Activated CD4-positive, CD25-positive, alpha-beta regulatory T cell treated with anti-CD3 and anti-CD28 coated beads, Interleukin-2, amount 50 U/mL, for 16 hours (primary cell): ENCODE results near the gene MARCHF4.
"Not testable (repeated sequence)": the region's sequence is repeated elsewhere in the genome, so short reads cannot be mapped to it uniquely, and the experiment has no call there.

ENCODE experiments used
- DNase-seq: peaks from one replicate; pipeline ENCODE4 v3.0.0-alpha.2; 2020; ENCODE audit warnings: low read depth, low spot score

The MARCHF4 gene

GRCh38 chr2:216392018-216392562 lies 19.8 kb upstream of the MARCHF4 start:
- no peak for DNase-seq

- no peak for DNase-seq
These were observed 19.1 kb upstream of the MARCHF4 start for GRCh38 chr2:216391401-216391800.

GRCh38 chr2:216389570-216389969 lies 17.3 kb upstream of the MARCHF4 start:
- no peak for DNase-seq

- DNase-seq = no peak
These were observed 16.0 kb upstream of the MARCHF4 start for GRCh38 chr2:216388046-216388884.

GRCh38 chr2:216387262-216387661 lies 15.0 kb upstream of the MARCHF4 start:
- DNase-seq = no peak

- DNase-seq = no peak
These were observed 13.2 kb upstream of the MARCHF4 start for GRCh38 chr2:216385478-216385877.

- not testable (repeated sequence) for DNase-seq
These were observed 12.1 kb upstream of the MARCHF4 start for GRCh38 chr2:216384409-216384808.

GRCh38 chr2:216379977-216380376 lies 7.7 kb upstream of the MARCHF4 start:
- DNase-seq = no peak

- DNase-seq = no peak
These were observed 3.0 kb upstream of the MARCHF4 start for GRCh38 chr2:216375286-216375685.

- DNase-seq = no peak
These were observed 1.6 kb upstream of the MARCHF4 start for GRCh38 chr2:216373896-216374295.

GRCh38 chr2:216372761-216373291 lies 543 bp upstream of the MARCHF4 start:
- DNase-seq = no peak

- no peak for DNase-seq
These were observed 1.1 kb downstream of the MARCHF4 start for GRCh38 chr2:216370961-216371712.

GRCh38 chr2:216369821-216370220 lies 2.5 kb downstream of the MARCHF4 start:
- DNase-seq = no peak

- DNase-seq = no peak
These were observed 5.4 kb downstream of the MARCHF4 start for GRCh38 chr2:216366777-216367471.

- no peak for DNase-seq
These were observed 6.8 kb downstream of the MARCHF4 start for GRCh38 chr2:216365518-216365917.

GRCh38 chr2:216363221-216363620 lies 9.1 kb downstream of the MARCHF4 start:
- no peak for DNase-seq

GRCh38 chr2:216362730-216363129 lies 9.6 kb downstream of the MARCHF4 start:
- no peak for DNase-seq

- DNase-seq = no peak
These were observed 16.6 kb downstream of the MARCHF4 start for GRCh38 chr2:216355711-216356110.

- DNase-seq = no peak
These were observed 18.0 kb downstream of the MARCHF4 start for GRCh38 chr2:216354306-216354705.

GRCh38 chr2:216352653-216353270 lies 19.5 kb downstream of the MARCHF4 start:
- no peak for DNase-seq
